ENCODE results near the gene STK35.

DNA sequence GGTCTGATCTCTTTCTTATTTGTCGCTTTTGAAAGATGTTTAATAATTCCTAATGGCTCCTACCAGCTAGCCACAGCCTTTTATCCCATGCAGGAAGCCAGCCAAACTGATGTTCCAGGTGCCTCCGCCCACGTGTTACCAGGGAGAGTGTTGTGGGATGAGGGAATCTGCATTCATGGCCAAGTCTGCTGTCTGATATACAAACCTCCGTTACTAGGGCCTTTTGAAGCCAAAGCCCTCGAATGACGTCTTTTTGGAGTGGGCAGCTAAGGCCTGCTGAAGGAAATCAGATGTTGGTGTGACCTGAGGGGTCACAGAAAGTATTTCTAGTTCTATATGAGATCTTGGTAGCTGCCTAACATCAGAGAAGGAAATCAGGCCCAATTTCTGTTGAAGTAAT, 21.3 kb downstream of the STK35 start:
- TF ChIP-seq CTBP1 (IDR thresholded peaks at IDR 0.05; ENCODE audit: borderline replicate concordance) (no peak), SP1 (IDR thresholded peaks at IDR 0.05) (no peak), LEF1 (IDR thresholded peaks at IDR 0.05; ENCODE audit: borderline replicate concordance) (no peak)

All from HEK293T (cell line).